PC-9 (cell line): ENCODE results near the gene SYNGR1. TPM values are rescaled to one million over a fixed set of nuclear protein-coding genes. Genes with fewer than 3 reads are reported as not detected.

Experiments
- BruUV-seq: library from RNA; stranded (reverse); fragments of 400-500 nt; replicated peaks from 2 replicates; lab custom pipeline; 2021; lab: Mats Ljungman, UMichigan
- CTCF ChIA-PET: fragments of 300-600 bp; sonication (Branson Sonifier 250); formaldehyde crosslinking; loops from one replicate; lab custom pipeline; 2022; ENCODE audit warnings: antibody characterized with exemption; lab: Charles Lee
- POLR2A ChIA-PET: fragments of 300-600 bp; sonication (Branson Sonifier 250); formaldehyde crosslinking; loops from one replicate; lab custom pipeline; 2022; ENCODE audit warnings: antibody characterized with exemption; ENCODE audit not compliant: unreplicated experiment; lab: Charles Lee
- DNase-seq, 2 experiments: peaks; one replicate each; pipeline versions ENCODE4 v3.0.0 to v3.0.0-alpha.2; 2015 to 2022; ENCODE audit warnings: mixed read lengths in 1 of 2
- H2AFZ ChIP-seq: fragments of 200-600 bp; sonication (generic); 2 replicates; pipeline ENCODE4 v1.8.1; 2017; ENCODE audit warnings: antibody characterized with exemption
- H3F3A ChIP-seq: fragments of 200-600 bp; sonication (generic); 2 replicates; pipeline ENCODE4 v1.8.1; 2017; ENCODE audit warnings: antibody characterized with exemption, mild to moderate bottlenecking, low read depth; ENCODE audit not compliant: insufficient read depth
- H3K27ac ChIP-seq: fragments of 200-600 bp; sonication (generic); 2 replicates; pipeline ENCODE4 v1.6.1; 2016; ENCODE audit warnings: mixed run types
- H3K27me3 ChIP-seq: fragments of 200-600 bp; sonication (generic); 2 replicates; pipeline ENCODE4 v1.6.1; 2016; ENCODE audit warnings: low read depth, mixed run types; ENCODE audit not compliant: insufficient read depth
- H3K36me3 ChIP-seq: fragments of 200-600 bp; sonication (generic); 2 replicates; pipeline ENCODE4 v1.6.1; 2016; ENCODE audit warnings: low read depth, mixed run types
- H3K4me1 ChIP-seq: fragments of 200-600 bp; sonication (generic); replicated peaks from 2 replicates; pipeline ENCODE4 v1.6.1; 2016; ENCODE audit warnings: mixed run types; ENCODE audit not compliant: insufficient read depth
- H3K4me2 ChIP-seq: fragments of 200-600 bp; sonication (generic); 2 replicates; pipeline ENCODE4 v1.6.1; 2017; ENCODE audit warnings: mixed run types
- H3K4me3 ChIP-seq: fragments of 200-600 bp; sonication (generic); 2 replicates; pipeline ENCODE4 v1.6.1; 2016; ENCODE audit warnings: mixed run types
- H3K79me2 ChIP-seq: fragments of 200-600 bp; sonication (generic); 2 replicates; pipeline ENCODE4 v1.6.1; 2017; ENCODE audit warnings: low read depth, mixed run types
- H3K9me2 ChIP-seq: fragments of 200-600 bp; sonication (generic); 2 replicates; pipeline ENCODE4 v1.8.1; 2017; ENCODE audit warnings: mild to moderate bottlenecking; ENCODE audit not compliant: insufficient read depth
- H3K9me3 ChIP-seq: fragments of 200-600 bp; sonication (generic); 2 replicates; pipeline ENCODE4 v1.8.1; 2016; ENCODE audit warnings: low read depth; ENCODE audit not compliant: insufficient read depth
- H4K20me1 ChIP-seq: fragments of 200-600 bp; sonication (generic); 2 replicates; pipeline ENCODE4 v1.8.1; 2017; ENCODE audit not compliant: insufficient read depth
- EZH2 ChIP-seq: fragments of 200-600 bp; sonication (generic); IDR thresholded peaks from 2 replicates; pipeline ENCODE4 v1.8.0; 2017; ENCODE audit warnings: antibody characterized with exemption, low read depth
- intact Hi-C: fragments of 100-400 bp; cut with micrococcal nuclease; formaldehyde crosslinking; loops from one replicate; pipeline ENCODE4 v1.10.0; 2022; ENCODE audit not compliant: unreplicated experiment
- total RNA-seq: library from RNA; stranded (reverse); gene quantifications from 2 replicates; pipeline ENCODE4 v1.2.3, GENCODE V29; 2021
- TF ChIP-seq, protein P1 (sequence below): fragments of 200-600 bp; sonication (generic); conservative IDR thresholded peaks from 2 replicates; pipeline ENCODE4 v1.6.1; 2017; ENCODE audit warnings: mixed run types, antibody characterized with exemption, mild to moderate bottlenecking, moderate library complexity

The SYNGR1 gene
- total RNA-seq, 1 experiment from 2014 or later, result 12.0 TPM

GRCh38 chr22:39423976-39424375 is 74.2 kb downstream of the SYNGR1 start:
- Histone ChIP-seq H3K27me3 (no peaks in the 10 kb centered on the region), H3K4me2 (no peak overlapping the region), H3K36me3 (peaks cover 11% of the 10 kb centered on the region), H3K4me3 (no peak overlapping the region), H4K20me1 (no peaks in the 10 kb centered on the region; the same call in 1 of the 2 replicates), H3F3A (no peaks in the 10 kb centered on the region; the same call in 1 of the 2 replicates), H3K27ac (no peak overlapping the region), H3K9me3 (no peaks in the 10 kb centered on the region), H2AFZ (no peak overlapping the region), H3K9me2 (no peaks in the 10 kb centered on the region), H3K4me1 (no peaks in the 10 kb centered on the region), H3K79me2 (no peaks in the 10 kb centered on the region)
- TF ChIP-seq, protein P1, sequence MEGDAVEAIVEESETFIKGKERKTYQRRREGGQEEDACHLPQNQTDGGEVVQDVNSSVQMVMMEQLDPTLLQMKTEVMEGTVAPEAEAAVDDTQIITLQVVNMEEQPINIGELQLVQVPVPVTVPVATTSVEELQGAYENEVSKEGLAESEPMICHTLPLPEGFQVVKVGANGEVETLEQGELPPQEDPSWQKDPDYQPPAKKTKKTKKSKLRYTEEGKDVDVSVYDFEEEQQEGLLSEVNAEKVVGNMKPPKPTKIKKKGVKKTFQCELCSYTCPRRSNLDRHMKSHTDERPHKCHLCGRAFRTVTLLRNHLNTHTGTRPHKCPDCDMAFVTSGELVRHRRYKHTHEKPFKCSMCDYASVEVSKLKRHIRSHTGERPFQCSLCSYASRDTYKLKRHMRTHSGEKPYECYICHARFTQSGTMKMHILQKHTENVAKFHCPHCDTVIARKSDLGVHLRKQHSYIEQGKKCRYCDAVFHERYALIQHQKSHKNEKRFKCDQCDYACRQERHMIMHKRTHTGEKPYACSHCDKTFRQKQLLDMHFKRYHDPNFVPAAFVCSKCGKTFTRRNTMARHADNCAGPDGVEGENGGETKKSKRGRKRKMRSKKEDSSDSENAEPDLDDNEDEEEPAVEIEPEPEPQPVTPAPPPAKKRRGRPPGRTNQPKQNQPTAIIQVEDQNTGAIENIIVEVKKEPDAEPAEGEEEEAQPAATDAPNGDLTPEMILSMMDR, result no peak
- no peak for TF ChIP-seq EZH2
- BruUV-seq, result no TSS peak
- POLR2A ChIA-PET, result no interaction called here
- intact Hi-C loops, result no loop called here
- no peak for DNase-seq
- CTCF ChIA-PET, result no interaction called here

DNA sequence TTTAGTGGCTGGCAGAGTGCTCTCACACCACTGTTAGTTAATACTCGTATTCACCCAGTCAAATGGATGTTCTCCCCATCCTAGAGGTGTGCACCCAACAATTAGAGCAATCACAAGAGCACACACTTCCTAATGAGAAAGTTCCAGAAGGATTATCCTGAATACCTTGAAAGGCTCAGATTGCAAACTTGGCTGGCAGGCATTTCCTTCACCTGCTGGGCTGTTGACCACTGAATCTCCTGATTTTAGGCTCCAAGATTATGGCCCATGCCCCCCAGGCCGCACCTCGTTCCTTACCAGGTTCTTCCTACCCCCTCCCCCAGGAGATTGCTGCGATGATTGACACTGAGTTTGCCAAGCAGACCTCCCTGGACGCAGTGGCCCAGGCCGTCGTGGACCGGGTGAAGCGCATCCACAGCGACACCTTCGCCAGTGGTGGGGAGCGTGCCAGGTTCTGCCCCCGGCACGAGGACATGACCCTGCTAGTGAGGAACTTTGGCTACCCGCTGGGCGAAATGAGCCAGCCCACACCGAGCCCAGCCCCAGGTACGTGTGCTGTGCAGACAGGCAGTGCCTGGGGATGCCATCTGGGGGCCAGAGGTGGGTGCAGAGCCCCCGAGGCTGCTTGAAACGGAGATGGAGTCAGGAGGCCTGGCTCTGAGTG is 76.7 kb downstream of the SYNGR1 start:
- BruUV-seq, result no TSS peak
- intact Hi-C loops, result no loop called here
- ChIA-PET POLR2A (no interaction called here), CTCF (interaction anchor here (0.7 kb wide), 1 partner anchor 18 kb away, joined by 3 read pairs; no protein-coding TSS in a partner anchor)
- Histone ChIP-seq H3K27me3 (no peaks in the 10 kb centered on the region), H2AFZ (no peak overlapping the region), H3K4me3 (no peak overlapping the region), H3K4me2 (no peak overlapping the region), H3F3A (no peaks in the 10 kb centered on the region; the same call in 1 of the 2 replicates), H3K4me1 (no peaks in the 10 kb centered on the region), H3K36me3 (0 out of 2 replicates have a peak, but pooled peaks cover 5% of the 10 kb centered on the region), H4K20me1 (no peaks in the 10 kb centered on the region; the same call in 1 of the 2 replicates), H3K79me2 (no peaks in the 10 kb centered on the region), H3K9me2 (no peaks in the 10 kb centered on the region), H3K27ac (no peak overlapping the region), H3K9me3 (no peaks in the 10 kb centered on the region)
- TF ChIP-seq, protein P1, result no peak
- TF ChIP-seq EZH2, result no peak
- DNase-seq, result no peak

DNA sequence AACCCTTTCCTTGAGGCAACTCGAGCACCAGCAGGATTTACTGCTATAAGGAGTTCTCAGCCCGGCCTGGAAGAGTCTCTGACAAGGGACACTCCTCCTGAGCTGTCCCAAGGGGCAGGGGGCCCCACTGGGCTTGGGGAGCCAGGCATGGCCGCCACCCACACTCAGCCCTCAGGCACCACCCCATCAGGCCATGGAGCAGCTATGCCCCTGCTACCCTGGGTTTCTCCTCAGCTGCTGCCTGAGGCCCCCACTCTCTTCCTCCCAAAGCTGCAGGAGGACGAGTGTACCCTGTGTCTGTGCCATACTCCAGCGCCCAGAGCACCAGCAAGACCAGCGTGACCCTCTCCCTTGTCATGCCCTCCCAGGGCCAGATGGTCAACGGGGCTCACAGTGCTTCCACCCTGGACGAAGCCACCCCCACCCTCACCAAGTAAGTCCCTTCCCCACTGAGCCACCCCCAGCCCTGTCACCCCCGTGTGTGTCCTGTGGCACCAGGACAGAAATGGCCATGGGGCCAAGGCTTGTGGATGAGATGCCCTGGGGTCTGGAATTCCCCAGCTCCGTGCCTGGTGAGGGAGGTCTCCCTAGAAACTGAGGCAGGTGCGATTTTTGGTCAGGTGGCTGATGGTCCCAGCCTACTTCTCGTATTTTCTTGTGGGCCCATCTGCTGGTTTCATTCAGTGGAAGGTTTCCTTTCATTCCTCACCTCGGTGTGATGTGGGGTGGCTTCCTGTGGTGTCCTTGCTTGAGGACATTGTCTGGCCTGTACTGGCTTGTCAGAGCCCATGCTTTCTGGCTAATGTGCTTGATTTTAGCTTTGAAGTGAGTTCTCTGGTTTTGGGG is 78.2 kb downstream of the SYNGR1 start:
- Histone ChIP-seq H3K9me2 (no peaks in the 10 kb centered on the region), H3K79me2 (no peaks in the 10 kb centered on the region), H3F3A (no peaks in the 10 kb centered on the region; the same call in 1 of the 2 replicates), H4K20me1 (no peaks in the 10 kb centered on the region; the same call in 1 of the 2 replicates), H3K27ac (no peak overlapping the region), H3K27me3 (no peaks in the 10 kb centered on the region), H3K4me3 (no peak overlapping the region), H3K36me3 (0 out of 2 replicates have a peak, but pooled peaks cover 5% of the 10 kb centered on the region), H3K9me3 (no peaks in the 10 kb centered on the region), H3K4me2 (no peak overlapping the region), H3K4me1 (no peaks in the 10 kb centered on the region), H2AFZ (no peak overlapping the region)
- no peak for DNase-seq
- intact Hi-C loops, result no loop called here
- CTCF ChIA-PET, result interaction anchor here (0.9 kb wide), 1 partner anchor 28 kb away, joined by 4 read pairs; the partner anchor contains the start of gene TAB1
- POLR2A ChIA-PET, result no interaction called here
- no peak for TF ChIP-seq EZH2
- TF ChIP-seq, protein P1, result no peak
- BruUV-seq, result no TSS peak
